Measurements from ENCODE around the gene SYMPK.

SYMPK gene

DNA sequence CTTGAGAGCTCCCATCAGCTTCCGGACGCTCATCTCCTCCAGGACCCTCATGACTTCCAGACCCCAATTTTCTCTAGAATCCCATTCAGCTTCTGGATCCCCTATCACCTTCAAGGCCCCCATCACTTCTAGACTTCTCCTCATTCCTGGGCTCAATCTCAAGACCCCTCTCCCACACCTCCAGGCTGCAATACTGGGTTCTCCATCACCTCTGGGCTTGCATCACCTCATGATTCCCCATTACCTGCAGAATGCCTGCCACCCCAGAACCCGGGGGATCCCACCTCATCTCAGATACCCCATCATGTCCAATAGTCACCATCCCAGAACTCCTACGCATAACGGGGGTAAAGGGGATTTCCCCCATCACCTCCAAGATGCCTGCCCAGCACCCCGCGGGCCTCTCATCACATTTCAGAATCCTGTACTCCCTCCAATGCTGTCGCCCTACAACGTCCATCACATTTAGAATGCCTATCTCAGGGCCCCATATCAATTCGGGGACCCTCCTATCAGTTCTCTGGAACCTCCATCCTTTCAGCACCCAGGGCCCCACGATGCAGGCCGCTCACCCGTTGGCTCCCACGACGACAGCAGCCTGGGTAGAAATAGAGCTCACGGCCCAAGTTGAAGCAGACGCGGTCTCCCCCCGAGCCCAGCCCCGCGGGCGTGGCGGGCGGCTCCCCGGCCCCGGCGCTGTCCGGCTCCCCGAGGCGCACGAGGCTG, 71.0 kb downstream of the SYMPK start:
- Histone ChIP-seq H3K9me3 (ENCODE audit: control insufficient read depth in 2 of 2, low read length in 2 of 2) (no peaks in the 10 kb centered on the region), H3K36me3 (ENCODE audit: control insufficient read depth in 2 of 2, insufficient read depth in 2 of 2, low read length in 2 of 2) (peaks cover 11 to 21% of the 10 kb centered on the region in 2 donors), H3K4me1 (ENCODE audit: control insufficient read depth in 2 of 2, insufficient read depth in 2 of 2, low read length in 2 of 2) (peaks cover 19 to 22% of the 10 kb centered on the region in 2 donors), H3K27me3 (ENCODE audit: control insufficient read depth in 2 of 2, insufficient read depth in 2 of 2, low read length in 2 of 2) (no peaks in the 10 kb centered on the region), H3K4me3 (ENCODE audit: low read length in 2 of 2) (peak overlapping the region; percentile 76 to 83), H3K27ac (ENCODE audit: low read depth in 2 of 2, low read length in 2 of 2) (no peak overlapping the region), H3K9ac (ENCODE audit: low read depth in 1 of 2, low read length in 2 of 2) (peak overlapping the region; percentile 65 to 75)

DNA sequence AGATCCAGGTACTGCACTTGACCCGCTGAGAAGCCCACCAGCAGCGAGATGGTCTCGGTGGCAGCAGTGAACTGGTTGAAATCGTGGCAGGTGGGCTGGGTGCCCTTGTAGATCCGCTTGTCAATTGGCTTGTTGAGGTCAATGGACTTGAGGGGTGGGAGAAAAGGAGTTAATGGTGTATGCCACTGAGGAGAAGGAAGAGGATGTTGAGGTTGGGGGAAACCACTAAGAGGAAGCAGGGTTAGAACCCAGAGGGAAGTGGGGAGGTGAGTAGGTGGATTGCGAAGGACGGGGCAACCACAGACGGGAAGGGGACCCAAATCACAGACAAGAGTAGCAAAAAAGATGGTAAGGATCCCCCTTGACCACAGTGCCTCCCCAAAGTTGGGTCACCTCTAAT, 72.0 kb downstream of the SYMPK start:
- peaks cover 21 to 24% of the 10 kb centered on the region in 2 donors for H3K36me3 ChIP-seq (ENCODE audit: control insufficient read depth in 2 of 2, insufficient read depth in 2 of 2, low read length in 2 of 2)
- peaks cover 19 to 22% of the 10 kb centered on the region in 2 donors for H3K4me1 ChIP-seq (ENCODE audit: control insufficient read depth in 2 of 2, insufficient read depth in 2 of 2, low read length in 2 of 2)
- H3K4me3 ChIP-seq (ENCODE audit: low read length in 2 of 2): no peak overlapping the region

DNA sequence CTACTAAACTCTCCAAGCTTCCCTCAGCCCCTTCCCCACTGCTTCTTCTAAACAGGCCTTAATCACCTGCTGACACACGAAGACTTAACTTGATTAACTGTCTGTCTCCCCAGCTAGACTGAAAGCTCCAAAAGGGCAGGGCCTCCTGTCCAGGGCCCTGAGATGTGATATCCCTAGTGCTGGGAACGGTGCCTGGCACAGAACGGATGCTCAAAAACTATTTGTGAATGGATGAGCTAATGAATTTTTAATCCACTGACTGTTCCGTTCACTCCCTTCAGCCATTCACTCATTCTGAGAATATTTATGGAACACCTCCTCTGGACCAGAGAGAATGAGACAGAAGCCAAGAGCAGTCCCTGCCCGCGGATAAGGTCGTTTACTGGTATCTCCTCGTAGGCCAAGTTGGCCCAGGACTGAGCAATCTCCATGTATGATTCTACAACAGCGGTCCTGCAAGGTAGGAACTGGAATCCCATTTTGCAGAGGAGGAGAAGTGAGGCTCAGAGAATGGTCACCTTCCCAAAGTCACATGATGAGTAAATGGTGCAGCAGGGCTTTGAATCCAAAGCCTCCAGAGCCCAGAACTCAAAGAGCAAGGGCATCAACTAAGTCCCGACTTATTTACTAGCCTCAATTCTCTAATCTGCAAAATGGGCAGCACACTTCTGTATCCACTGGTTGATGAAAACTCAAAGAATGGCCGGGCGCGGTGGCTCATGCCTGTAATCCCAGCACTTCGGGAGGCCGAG, 73.7 kb downstream of the SYMPK start:
- Histone ChIP-seq H3K36me3 (ENCODE audit: control insufficient read depth in 2 of 2, insufficient read depth in 2 of 2, low read length in 2 of 2) (peaks cover 27 to 28% of the 10 kb centered on the region in 2 donors), H3K27me3 (ENCODE audit: control insufficient read depth in 2 of 2, insufficient read depth in 2 of 2, low read length in 2 of 2) (no peaks in the 10 kb centered on the region), H3K4me3 (ENCODE audit: low read length in 2 of 2) (no peak overlapping the region), H3K9me3 (ENCODE audit: control insufficient read depth in 2 of 2, low read length in 2 of 2) (no peaks in the 10 kb centered on the region), H3K27ac (ENCODE audit: low read depth in 2 of 2, low read length in 2 of 2) (no peak overlapping the region), H3K9ac (ENCODE audit: low read depth in 1 of 2, low read length in 2 of 2) (no peak overlapping the region), H3K4me1 (ENCODE audit: control insufficient read depth in 2 of 2, insufficient read depth in 2 of 2, low read length in 2 of 2) (peaks cover 19 to 22% of the 10 kb centered on the region in 2 donors)

More for the DNA sequence above, 72.0 kb downstream of the SYMPK start:
- Histone ChIP-seq H3K27ac (ENCODE audit: low read depth in 2 of 2, low read length in 2 of 2) (no peak overlapping the region), H3K9me3 (ENCODE audit: control insufficient read depth in 2 of 2, low read length in 2 of 2) (no peaks in the 10 kb centered on the region), H3K9ac (ENCODE audit: low read depth in 1 of 2, low read length in 2 of 2) (peak overlapping the region in 1 of 2 donors; percentile 44), H3K27me3 (ENCODE audit: control insufficient read depth in 2 of 2, insufficient read depth in 2 of 2, low read length in 2 of 2) (no peaks in the 10 kb centered on the region)

DNA sequence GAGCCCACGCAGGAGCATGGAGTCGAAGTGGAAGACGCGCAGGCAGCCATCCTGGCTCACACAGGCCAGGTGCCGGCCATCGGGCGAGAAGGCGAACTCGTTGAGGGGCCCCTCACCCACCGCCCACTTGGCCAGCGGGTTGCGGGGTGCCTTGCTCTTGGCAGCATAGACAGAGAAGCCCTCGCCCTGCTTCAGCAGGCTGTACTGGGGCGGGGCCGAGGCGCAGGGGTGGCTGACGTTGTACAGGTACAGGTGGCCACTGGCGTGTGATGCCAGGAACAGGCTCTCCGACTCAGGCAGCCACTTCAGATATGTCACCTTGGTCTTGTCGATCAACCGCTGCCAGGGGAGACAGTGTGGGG, 76.4 kb downstream of the SYMPK start:
- no peaks in the 10 kb centered on the region for H3K27me3 ChIP-seq (ENCODE audit: control insufficient read depth in 2 of 2, insufficient read depth in 2 of 2, low read length in 2 of 2)
- peaks cover 27 to 28% of the 10 kb centered on the region in 2 donors for H3K36me3 ChIP-seq (ENCODE audit: control insufficient read depth in 2 of 2, insufficient read depth in 2 of 2, low read length in 2 of 2)
- peaks cover 11 to 13% of the 10 kb centered on the region in 2 donors for H3K4me1 ChIP-seq (ENCODE audit: control insufficient read depth in 2 of 2, insufficient read depth in 2 of 2, low read length in 2 of 2)
- no peak overlapping the region for H3K9ac ChIP-seq (ENCODE audit: low read depth in 1 of 2, low read length in 2 of 2)
- H3K4me3 ChIP-seq (ENCODE audit: low read length in 2 of 2): no peak overlapping the region
- no peak overlapping the region for H3K27ac ChIP-seq (ENCODE audit: low read depth in 2 of 2, low read length in 2 of 2)
- H3K9me3 ChIP-seq (ENCODE audit: control insufficient read depth in 2 of 2, low read length in 2 of 2): no peaks in the 10 kb centered on the region

DNA sequence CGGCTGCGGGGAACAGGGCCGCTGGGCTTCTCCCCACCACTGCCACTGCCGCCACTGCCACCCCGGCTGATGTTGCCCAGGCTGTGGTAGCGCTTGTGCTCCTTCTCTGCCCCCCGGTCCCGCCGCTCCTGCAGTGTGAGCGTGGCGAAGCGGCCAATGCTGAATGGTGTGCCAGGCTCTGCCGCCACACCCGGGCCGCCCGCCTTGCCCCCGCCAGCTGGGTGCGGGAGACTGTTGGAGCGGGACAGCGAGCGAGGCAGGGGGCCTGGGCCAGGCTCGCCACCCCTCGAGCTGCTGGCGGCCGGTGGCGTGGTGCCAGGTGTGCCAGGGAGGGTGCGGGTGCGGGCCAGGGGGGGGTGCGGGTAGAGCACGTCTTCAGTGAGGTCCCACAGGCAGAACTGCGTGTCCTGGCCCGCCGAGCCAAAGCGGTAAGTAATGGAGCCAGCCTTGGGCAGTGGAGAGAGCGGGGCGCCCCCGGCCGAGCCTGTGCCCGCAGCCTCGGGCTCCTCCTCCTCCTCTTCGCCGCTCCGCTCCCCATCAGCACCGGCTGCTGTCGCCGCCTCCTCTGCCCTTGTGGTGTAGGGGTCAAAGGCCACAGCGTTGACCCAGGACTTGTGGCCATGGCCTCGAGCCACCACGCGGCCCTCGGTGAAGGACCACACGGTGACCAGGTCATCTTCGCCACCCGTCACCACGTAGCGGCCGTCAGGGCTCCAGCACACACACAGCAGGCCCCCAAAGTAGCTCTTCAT, 77.0 kb downstream of the SYMPK start:
- Histone ChIP-seq H3K4me1 (ENCODE audit: control insufficient read depth in 2 of 2, insufficient read depth in 2 of 2, low read length in 2 of 2) (peaks cover 10% of the 10 kb centered on the region in 2 donors), H3K9ac (ENCODE audit: low read depth in 1 of 2, low read length in 2 of 2) (no peak overlapping the region), H3K27ac (ENCODE audit: low read depth in 2 of 2, low read length in 2 of 2) (no peak overlapping the region), H3K9me3 (ENCODE audit: control insufficient read depth in 2 of 2, low read length in 2 of 2) (no peaks in the 10 kb centered on the region), H3K36me3 (ENCODE audit: control insufficient read depth in 2 of 2, insufficient read depth in 2 of 2, low read length in 2 of 2) (peaks cover 27 to 28% of the 10 kb centered on the region in 2 donors), H3K27me3 (ENCODE audit: control insufficient read depth in 2 of 2, insufficient read depth in 2 of 2, low read length in 2 of 2) (no peaks in the 10 kb centered on the region), H3K4me3 (ENCODE audit: low read length in 2 of 2) (no peak overlapping the region)

DNA sequence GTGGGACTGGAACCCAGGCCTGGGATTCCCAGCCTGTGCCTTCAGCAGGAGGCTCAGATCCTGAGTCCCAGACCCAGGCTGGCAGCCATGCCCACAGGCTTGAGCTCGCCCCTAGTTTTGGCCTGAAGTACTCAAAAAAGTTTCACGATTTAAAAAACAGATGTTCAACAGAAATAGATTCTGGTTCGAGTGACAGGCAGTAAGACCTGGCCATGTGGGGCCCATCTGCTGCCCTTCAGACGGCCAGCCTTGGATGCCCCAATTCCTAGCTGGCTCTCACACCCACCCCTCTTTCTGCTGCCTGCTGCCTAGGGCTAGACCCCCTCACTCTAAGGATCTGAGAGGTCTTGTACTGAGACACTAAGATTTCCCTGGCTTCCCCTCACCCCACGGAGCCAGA, 77.8 kb downstream of the SYMPK start:
- H3K4me3 ChIP-seq (ENCODE audit: low read length in 2 of 2): no peak overlapping the region
- no peaks in the 10 kb centered on the region for H3K9me3 ChIP-seq (ENCODE audit: control insufficient read depth in 2 of 2, low read length in 2 of 2)
- H3K9ac ChIP-seq (ENCODE audit: low read depth in 1 of 2, low read length in 2 of 2): no peak overlapping the region
- H3K27me3 ChIP-seq (ENCODE audit: control insufficient read depth in 2 of 2, insufficient read depth in 2 of 2, low read length in 2 of 2): no peaks in the 10 kb centered on the region
- no peak overlapping the region for H3K27ac ChIP-seq (ENCODE audit: low read depth in 2 of 2, low read length in 2 of 2)
- peaks cover 8 to 12% of the 10 kb centered on the region in 2 donors for H3K4me1 ChIP-seq (ENCODE audit: control insufficient read depth in 2 of 2, insufficient read depth in 2 of 2, low read length in 2 of 2)
- peaks cover 27 to 28% of the 10 kb centered on the region in 2 donors for H3K36me3 ChIP-seq (ENCODE audit: control insufficient read depth in 2 of 2, insufficient read depth in 2 of 2, low read length in 2 of 2)

DNA sequence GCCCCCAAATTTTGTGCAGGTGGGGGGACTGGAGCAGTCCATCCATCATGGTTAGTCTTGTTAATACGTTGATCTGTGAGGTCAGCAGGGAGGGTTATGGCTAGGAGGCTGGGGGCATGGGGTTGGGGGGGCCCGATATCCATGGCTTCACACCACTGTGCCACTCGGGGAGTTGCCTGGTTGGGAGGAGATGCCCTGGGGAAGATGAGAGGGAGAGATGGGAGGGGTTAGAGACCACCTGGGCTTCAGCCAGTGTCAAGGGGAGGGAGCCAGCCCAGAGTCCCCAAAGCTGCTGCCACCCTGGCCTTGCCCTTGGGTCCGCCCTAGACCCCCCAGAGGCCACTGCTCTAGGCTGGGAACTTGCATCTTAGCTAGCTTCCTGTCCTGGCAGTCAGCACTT, 78.9 kb downstream of the SYMPK start:
- Histone ChIP-seq H3K4me1 (ENCODE audit: control insufficient read depth in 2 of 2, insufficient read depth in 2 of 2, low read length in 2 of 2) (peaks cover 13 to 17% of the 10 kb centered on the region in 2 donors), H3K4me3 (ENCODE audit: low read length in 2 of 2) (no peak overlapping the region), H3K9me3 (ENCODE audit: control insufficient read depth in 2 of 2, low read length in 2 of 2) (no peaks in the 10 kb centered on the region), H3K27me3 (ENCODE audit: control insufficient read depth in 2 of 2, insufficient read depth in 2 of 2, low read length in 2 of 2) (no peaks in the 10 kb centered on the region), H3K9ac (ENCODE audit: low read depth in 1 of 2, low read length in 2 of 2) (no peak overlapping the region), H3K27ac (ENCODE audit: low read depth in 2 of 2, low read length in 2 of 2) (peak overlapping the region; percentile 64 to 76), H3K36me3 (ENCODE audit: control insufficient read depth in 2 of 2, insufficient read depth in 2 of 2, low read length in 2 of 2) (peaks cover 23 to 28% of the 10 kb centered on the region in 2 donors)

DNA sequence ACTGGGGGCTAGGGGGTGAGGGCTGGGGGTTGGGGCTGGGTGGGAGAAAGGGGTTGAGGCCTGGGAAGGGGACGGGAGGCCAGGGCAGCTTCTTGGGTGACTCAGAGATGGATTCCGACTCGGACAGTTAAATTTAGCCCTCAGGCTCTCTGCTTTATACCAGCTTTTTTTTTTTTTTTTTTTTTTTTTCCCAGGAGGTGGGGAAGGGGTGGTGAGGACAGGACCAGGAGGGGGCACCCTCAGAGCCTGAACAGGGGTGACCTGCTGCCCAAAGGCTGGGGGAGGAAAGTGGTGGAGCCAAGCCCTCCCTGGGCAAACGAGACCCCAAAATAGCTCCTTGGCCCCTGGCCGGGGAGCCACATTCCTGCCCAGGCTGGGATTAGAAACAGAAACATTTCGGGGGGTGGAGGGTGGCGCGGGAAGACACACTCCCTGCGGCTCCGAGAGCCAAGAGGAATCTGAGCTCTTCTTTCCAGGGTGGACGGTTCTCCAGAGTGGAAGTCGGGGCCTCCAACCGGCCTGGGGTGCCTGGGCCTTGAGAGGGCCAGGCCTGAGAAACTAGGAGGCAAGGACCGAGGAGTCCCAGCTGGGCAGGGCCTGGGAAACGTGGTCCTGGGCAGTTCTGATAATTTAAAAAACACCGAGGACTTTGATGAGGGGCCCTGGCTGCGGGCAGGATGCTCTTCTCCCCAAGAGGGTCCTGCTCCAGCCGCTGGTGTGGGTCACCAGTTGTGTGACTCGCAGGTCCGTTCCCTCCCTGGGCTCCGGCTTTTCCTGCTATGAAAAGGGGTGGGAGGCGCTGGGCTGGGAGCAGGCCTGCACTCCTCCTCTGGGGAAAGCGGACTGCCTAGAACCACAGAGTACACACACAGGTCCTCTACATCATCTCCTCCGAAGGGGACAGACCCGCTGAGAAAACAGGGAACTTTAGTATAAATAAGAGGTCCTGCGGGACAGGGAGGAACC, 79.8 kb downstream of the SYMPK start:
- Histone ChIP-seq H3K9me3 (ENCODE audit: control insufficient read depth in 2 of 2, low read length in 2 of 2) (no peaks in the 10 kb centered on the region), H3K27ac (ENCODE audit: low read depth in 2 of 2, low read length in 2 of 2) (peak overlapping the region; percentile 64 to 76), H3K9ac (ENCODE audit: low read depth in 1 of 2, low read length in 2 of 2) (peak overlapping the region; percentile 39 to 41), H3K27me3 (ENCODE audit: control insufficient read depth in 2 of 2, insufficient read depth in 2 of 2, low read length in 2 of 2) (no peaks in the 10 kb centered on the region), H3K36me3 (ENCODE audit: control insufficient read depth in 2 of 2, insufficient read depth in 2 of 2, low read length in 2 of 2) (peaks cover 13 to 23% of the 10 kb centered on the region in 2 donors), H3K4me1 (ENCODE audit: control insufficient read depth in 2 of 2, insufficient read depth in 2 of 2, low read length in 2 of 2) (peaks cover 17 to 22% of the 10 kb centered on the region in 2 donors), H3K4me3 (ENCODE audit: low read length in 2 of 2) (peak overlapping the region in 1 of 2 donors; percentile 7)

DNA sequence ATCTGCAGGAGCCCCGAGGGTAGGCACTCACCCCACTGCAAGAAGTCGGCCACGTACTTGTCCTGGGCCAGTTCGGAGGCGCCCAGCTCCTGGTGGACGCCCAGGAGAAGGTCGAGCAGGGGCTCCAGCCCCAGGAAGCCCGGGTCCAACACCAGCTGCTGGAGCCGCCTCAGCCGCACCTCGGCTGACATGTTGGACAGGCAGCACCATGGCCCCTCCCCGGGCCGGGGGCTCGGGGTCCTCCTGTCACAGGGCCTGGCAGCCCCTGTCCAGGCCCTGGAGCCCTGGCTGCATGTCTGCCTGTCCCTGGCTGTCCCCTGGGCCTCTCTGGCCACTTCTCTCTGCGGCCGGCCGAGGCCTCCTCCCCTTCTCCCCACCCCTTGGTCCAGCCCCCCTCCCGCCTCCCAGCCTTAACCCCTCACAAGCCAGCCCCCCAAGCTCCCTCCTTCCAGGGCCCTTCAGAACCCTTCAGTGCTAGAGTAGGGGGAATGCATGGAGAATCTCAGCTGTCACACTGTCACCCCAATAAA, 80.7 kb downstream of the SYMPK start, which contains the start of gene DMPK:
Gene DMPK (minus strand): TSS at position 329 of the 530 bp plus-strand sequence. CDS start 138 bp downstream, at position 191.
- Histone ChIP-seq H3K36me3 (ENCODE audit: control insufficient read depth in 2 of 2, insufficient read depth in 2 of 2, low read length in 2 of 2) (peaks cover 11 to 23% of the 10 kb centered on the region in 2 donors), H3K9me3 (ENCODE audit: control insufficient read depth in 2 of 2, low read length in 2 of 2) (no peaks in the 10 kb centered on the region), H3K27me3 (ENCODE audit: control insufficient read depth in 2 of 2, insufficient read depth in 2 of 2, low read length in 2 of 2) (no peaks in the 10 kb centered on the region), H3K4me3 (ENCODE audit: low read length in 2 of 2) (peak within 1 kb of the TSS; percentile 44 to 50), H3K9ac (ENCODE audit: low read depth in 1 of 2, low read length in 2 of 2) (peak within 1 kb of the TSS; percentile 41 to 43), H3K4me1 (ENCODE audit: control insufficient read depth in 2 of 2, insufficient read depth in 2 of 2, low read length in 2 of 2) (peaks cover 17 to 22% of the 10 kb centered on the region in 2 donors), H3K27ac (ENCODE audit: low read depth in 2 of 2, low read length in 2 of 2) (peak within 1 kb of the TSS; percentile 64 to 76)

Measured in mucosa of rectum (tissue), 2 donors.